ENCODE data around the gene PDS5B.

DNA sequence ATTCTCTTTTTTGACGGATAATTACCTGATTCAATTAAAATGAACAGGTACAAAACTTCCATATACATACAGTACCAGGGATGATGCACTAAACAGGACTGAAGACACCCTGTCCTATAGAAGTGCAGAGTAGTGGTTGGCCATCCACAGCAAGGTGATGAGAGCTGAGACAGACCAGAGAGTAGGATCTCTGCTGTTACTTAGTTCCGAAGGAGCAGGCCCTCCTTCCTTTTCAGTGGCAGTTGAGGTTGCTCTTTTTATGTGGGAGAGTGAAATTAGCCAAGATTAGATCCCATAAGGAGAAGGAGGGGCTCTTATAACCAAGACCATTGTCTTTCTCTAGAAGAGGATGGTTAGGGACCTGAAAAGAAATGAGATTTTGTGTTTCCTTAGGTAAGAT is 4.0 kb downstream of the PDS5B start:
- TF ChIP-seq, protein P1, sequence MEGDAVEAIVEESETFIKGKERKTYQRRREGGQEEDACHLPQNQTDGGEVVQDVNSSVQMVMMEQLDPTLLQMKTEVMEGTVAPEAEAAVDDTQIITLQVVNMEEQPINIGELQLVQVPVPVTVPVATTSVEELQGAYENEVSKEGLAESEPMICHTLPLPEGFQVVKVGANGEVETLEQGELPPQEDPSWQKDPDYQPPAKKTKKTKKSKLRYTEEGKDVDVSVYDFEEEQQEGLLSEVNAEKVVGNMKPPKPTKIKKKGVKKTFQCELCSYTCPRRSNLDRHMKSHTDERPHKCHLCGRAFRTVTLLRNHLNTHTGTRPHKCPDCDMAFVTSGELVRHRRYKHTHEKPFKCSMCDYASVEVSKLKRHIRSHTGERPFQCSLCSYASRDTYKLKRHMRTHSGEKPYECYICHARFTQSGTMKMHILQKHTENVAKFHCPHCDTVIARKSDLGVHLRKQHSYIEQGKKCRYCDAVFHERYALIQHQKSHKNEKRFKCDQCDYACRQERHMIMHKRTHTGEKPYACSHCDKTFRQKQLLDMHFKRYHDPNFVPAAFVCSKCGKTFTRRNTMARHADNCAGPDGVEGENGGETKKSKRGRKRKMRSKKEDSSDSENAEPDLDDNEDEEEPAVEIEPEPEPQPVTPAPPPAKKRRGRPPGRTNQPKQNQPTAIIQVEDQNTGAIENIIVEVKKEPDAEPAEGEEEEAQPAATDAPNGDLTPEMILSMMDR (conservative IDR thresholded peaks at IDR 0.05; ENCODE audit: low read depth, low read length): no peak
- TF ChIP-seq EZH2 (IDR thresholded peaks at IDR 0.05; ENCODE audit: borderline replicate concordance, low read depth, low read length, poor library complexity, severe bottlenecking): no peak
